NCI-H2107 (cell line): ENCODE data around the gene CNTN1.

Experiments used
- DNase-seq: peaks from one replicate; lab custom pipeline; 2025; lab: John Stamatoyannopoulos, UW

Gene CNTN1

GRCh38 chr12:40770781-40771180 is 78.5 kb downstream of the CNTN1 start:
- DNase-seq = no peak

GRCh38 chr12:40775661-40776060 is 83.4 kb downstream of the CNTN1 start:
- DNase-seq = no peak

- DNase-seq = no peak
Measured at GRCh38 chr12:40784102-40784501, 91.9 kb downstream of the CNTN1 start.

- DNase-seq = no peak
Measured at GRCh38 chr12:40788276-40788675, 96.0 kb downstream of the CNTN1 start.

- DNase-seq = no peak
Measured at GRCh38 chr12:40792792-40793386, 100.7 kb downstream of the CNTN1 start.

GRCh38 chr12:40793471-40793870 is 101.2 kb downstream of the CNTN1 start:
- no peak for DNase-seq

GRCh38 chr12:40794087-40794486 is 101.8 kb downstream of the CNTN1 start:
- no peak for DNase-seq

- no peak for DNase-seq
Measured at GRCh38 chr12:40801082-40801481, 108.8 kb downstream of the CNTN1 start.

GRCh38 chr12:40801861-40802260 is 109.6 kb downstream of the CNTN1 start:
- DNase-seq = no peak

GRCh38 chr12:40802656-40803055 is 110.4 kb downstream of the CNTN1 start:
- DNase-seq = no peak

- DNase-seq = no peak
Measured at GRCh38 chr12:40819436-40820108, 127.3 kb downstream of the CNTN1 start.

- DNase-seq = no peak
Measured at GRCh38 chr12:40820794-40821484, 128.7 kb downstream of the CNTN1 start.

- no peak for DNase-seq
Measured at GRCh38 chr12:40825156-40825555, 132.9 kb downstream of the CNTN1 start.

- no peak for DNase-seq
Measured at GRCh38 chr12:40827683-40828592, 135.7 kb downstream of the CNTN1 start.

GRCh38 chr12:40828593-40828990 is 136.4 kb downstream of the CNTN1 start:
- no peak for DNase-seq

- DNase-seq = no peak
Measured at GRCh38 chr12:40829738-40830144, 137.5 kb downstream of the CNTN1 start.

- no peak for DNase-seq
Measured at GRCh38 chr12:40831916-40832315, 139.7 kb downstream of the CNTN1 start.

GRCh38 chr12:40832668-40833067 is 140.4 kb downstream of the CNTN1 start:
- no peak for DNase-seq

- no peak for DNase-seq
Measured at GRCh38 chr12:40833818-40834217, 141.6 kb downstream of the CNTN1 start.

GRCh38 chr12:40834321-40834720 is 142.1 kb downstream of the CNTN1 start:
- no peak for DNase-seq

- no peak for DNase-seq
Measured at GRCh38 chr12:40837891-40838429, 145.7 kb downstream of the CNTN1 start.

- no peak for DNase-seq
Measured at GRCh38 chr12:40843495-40843894, 151.3 kb downstream of the CNTN1 start.
